K562 (cell line): Measurements from ENCODE around the gene C1QTNF5. TPM values are rescaled to one million over a fixed set of nuclear protein-coding genes. Genes with fewer than 3 reads are reported as not detected.

Experiments used
- ASH1L ChIP-seq: fragments of 450-650 bp; IDR thresholded peaks from 2 replicates; pipeline ENCODE4 v1.6.1; 2018; ENCODE audit warnings: borderline replicate concordance, mild to moderate bottlenecking, low read depth; ENCODE audit not compliant: partially characterized antibody
- BHLHE40 ChIP-seq: IDR thresholded peaks from 2 replicates; pipeline ENCODE4 v1.6.1; 2011; ENCODE audit warnings: low read length, improper control_type of control experiment
- CBFA2T3 ChIP-seq: fragments of 450-650 bp; IDR thresholded peaks from 2 replicates; pipeline ENCODE4 v1.6.1; 2017
- CBX3 ChIP-seq, 2 experiments: IDR thresholded peaks; 1 replicate in 1 of 2; 2 replicates in 1 of 2; pipeline ENCODE4 v1.6.1; 2012; ENCODE audit warnings: inconsistent platforms in 2 of 2, low read length in 2 of 2, borderline replicate concordance in 1 of 2, control low read depth in 1 of 2
- CCAR2 ChIP-seq: fragments of 200-400 bp; formaldehyde crosslinking; IDR thresholded peaks from 2 replicates; pipeline ENCODE4 v1.6.1; 2017; ENCODE audit warnings: mild to moderate bottlenecking, low read depth, low read length
- CEBPG ChIP-seq, 3 experiments: fragments of 200-800 bp in 1 of 3; sonication (Bioruptor generic) in 1 of 3; sonication (generic) in 1 of 3; formaldehyde crosslinking in 1 of 3; IDR thresholded peaks in 2 of 3; conservative IDR thresholded peaks in 1 of 3; 2 replicates each; pipeline versions ENCODE4 v1.6.1 to v1.8.0; 2016 to 2022; ENCODE audit warnings: missing compliant biosample characterization in 2 of 3, missing genetic modification characterization in 2 of 3, mild to moderate bottlenecking in 1 of 3, missing genetic modification reagents in 1 of 3
- HOMEZ ChIP-seq: fragments of 250-450 bp; sonication (Bioruptor Pico); IDR thresholded peaks from 2 replicates; pipeline ENCODE4 v1.4.0; 2020; ENCODE audit warnings: mild to moderate bottlenecking, moderate library complexity
- ILK ChIP-seq: fragments of 450-650 bp; IDR thresholded peaks from 2 replicates; pipeline ENCODE4 v1.6.1; 2016; ENCODE audit warnings: missing genetic modification characterization, low read depth, mild to moderate bottlenecking, missing compliant biosample characterization, moderate library complexity, borderline replicate concordance
- LEF1 ChIP-seq: fragments of 450-650 bp; IDR thresholded peaks from 2 replicates; pipeline ENCODE4 v1.6.1; 2016; ENCODE audit warnings: mild to moderate bottlenecking
- MYNN ChIP-seq, 2 experiments: sonication (generic); formaldehyde crosslinking in 1 of 2; IDR thresholded peaks; 2 replicates each; pipeline versions ENCODE4 v1.5.0 to v1.6.1; 2016 to 2020; ENCODE audit warnings: antibody characterized with exemption in 1 of 2, missing genetic modification reagents in 1 of 2
- NCOA1 ChIP-seq: fragments of 450-650 bp; IDR thresholded peaks from 2 replicates; pipeline ENCODE4 v1.6.1; 2016; ENCODE audit warnings: low read depth
- NFIC ChIP-seq: fragments of 450-650 bp; IDR thresholded peaks from 2 replicates; pipeline ENCODE4 v1.6.1; 2017; ENCODE audit warnings: mild to moderate bottlenecking, inconsistent platforms
- SLC30A9 ChIP-seq: fragments of 250-450 bp; sonication (Bioruptor Pico); IDR thresholded peaks from 2 replicates; pipeline ENCODE4 v1.8.0; 2022; ENCODE audit warnings: mild to moderate bottlenecking, moderate library complexity
- polyA plus RNA-seq, 8 experiments: library from polyadenylated mRNA; depleted of rRNA in 4 of 8; stranded (reverse) in 5 of 8; unstranded in 3 of 8; fragments of >200 nt; fragmentation: Nextera tagmentation in 2 of 8; fragmentation: Illumina TruSeq in 1 of 8; extraction: Ambion mirVana in 2 of 8; extraction: Trizol in 1 of 8; gene quantifications; 2 replicates each; pipeline versions ENCODE4 v1.2.1 to v1.2.3, GENCODE V29; 2011 to 2014; ENCODE audit warnings: inconsistent platforms in 1 of 8, missing spikeins in 1 of 8
- total RNA-seq, 7 experiments: library from RNA; depleted of rRNA in 6 of 7; stranded (reverse); fragments of >200 nt in 6 of 7; fragmentation: Illumina TruSeq in 2 of 7; extraction: Trizol in 2 of 7; gene quantifications; 2 replicates each; pipeline versions ENCODE4 v1.2.1 to v1.2.3, GENCODE V29; 2011 to 2021; ENCODE audit warnings: low replicate concordance in 1 of 7
- TF ChIP-seq, protein P1 (sequence below): fragments of 450-650 bp; formaldehyde crosslinking; IDR thresholded peaks from 2 replicates; pipeline ENCODE4 v1.4.0; 2020; ENCODE audit warnings: mild to moderate bottlenecking
- TF ChIP-seq, protein P2 (sequence below): fragments of 450-650 bp; IDR thresholded peaks from one replicate; pipeline ENCODE4 v1.6.1; 2018; ENCODE audit warnings: mild to moderate bottlenecking, moderate library complexity; ENCODE audit not compliant: partially characterized antibody
- TF ChIP-seq, protein P3 (sequence below): fragments of 450-650 bp; IDR thresholded peaks from 2 replicates; pipeline ENCODE4 v1.6.1; 2016; ENCODE audit warnings: antibody characterized with exemption
- TF ChIP-seq, protein P4 (sequence below), 2 experiments: fragments of 450-650 bp in 1 of 2; IDR thresholded peaks; 2 replicates each; pipeline ENCODE4 v1.6.1; 2011 to 2017; ENCODE audit warnings: low read depth in 2 of 2, antibody characterized with exemption in 1 of 2, borderline replicate concordance in 1 of 2, low read length in 1 of 2, mild to moderate bottlenecking in 1 of 2, mixed read lengths in 1 of 2; ENCODE audit not compliant: control insufficient read depth in 1 of 2

C1QTNF5 gene
- total and polyA plus RNA-seq, 9 of the 15 experiments (the other 6 are each of a cell fraction or from before 2014, with no cell fraction given) = 0.07 to 0.76 (median 0.24) TPM; not detected in 1

GRCh38 chr11:119361056-119361787, 20.5 kb upstream of the C1QTNF5 start (continued):
- TF ChIP-seq, protein P1, sequence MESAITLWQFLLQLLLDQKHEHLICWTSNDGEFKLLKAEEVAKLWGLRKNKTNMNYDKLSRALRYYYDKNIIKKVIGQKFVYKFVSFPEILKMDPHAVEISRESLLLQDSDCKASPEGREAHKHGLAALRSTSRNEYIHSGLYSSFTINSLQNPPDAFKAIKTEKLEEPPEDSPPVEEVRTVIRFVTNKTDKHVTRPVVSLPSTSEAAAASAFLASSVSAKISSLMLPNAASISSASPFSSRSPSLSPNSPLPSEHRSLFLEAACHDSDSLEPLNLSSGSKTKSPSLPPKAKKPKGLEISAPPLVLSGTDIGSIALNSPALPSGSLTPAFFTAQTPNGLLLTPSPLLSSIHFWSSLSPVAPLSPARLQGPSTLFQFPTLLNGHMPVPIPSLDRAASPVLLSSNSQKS (CRISPR knock-in tag) = no peak
- TF ChIP-seq NFIC (0 out of 2 replicates have a peak, but pooled peaks have one; percentile 24), HOMEZ (CRISPR knock-in tag) (no peak), CBFA2T3 (peak; percentile 65), CEBPG (CRISPR knock-in tag; IDR thresholded peaks at IDR 0.05) (peak; percentile 72), CEBPG (tag; conservative IDR thresholded peaks at IDR 0.05 in 1 of 2, IDR thresholded peaks at IDR 0.05 in 1 of 2) (peak; percentile 22 to 76; a peak in 2 of 4 replicates), BHLHE40 (peak; percentile 47; the same call in 1 of the 2 replicates), NCOA1 (peak; percentile 20; the same call in 1 of the 2 replicates), CBX3 (IDR thresholded peaks at IDR 0.05; ENCODE audit: borderline replicate concordance in 1 of 2, low read length in 2 of 2) (no peak), MYNN (IDR thresholded peaks at IDR 0.05) (peak; percentile 55; the same call in 1 of the 2 replicates), MYNN (CRISPR knock-in tag; IDR thresholded peaks at IDR 0.05) (no peak), ASH1L (no peak), ILK (tag) (no peak), LEF1 (peak; percentile 74), SLC30A9 (CRISPR knock-in tag) (no peak), CCAR2 (no peak)
- TF ChIP-seq, protein P2, sequence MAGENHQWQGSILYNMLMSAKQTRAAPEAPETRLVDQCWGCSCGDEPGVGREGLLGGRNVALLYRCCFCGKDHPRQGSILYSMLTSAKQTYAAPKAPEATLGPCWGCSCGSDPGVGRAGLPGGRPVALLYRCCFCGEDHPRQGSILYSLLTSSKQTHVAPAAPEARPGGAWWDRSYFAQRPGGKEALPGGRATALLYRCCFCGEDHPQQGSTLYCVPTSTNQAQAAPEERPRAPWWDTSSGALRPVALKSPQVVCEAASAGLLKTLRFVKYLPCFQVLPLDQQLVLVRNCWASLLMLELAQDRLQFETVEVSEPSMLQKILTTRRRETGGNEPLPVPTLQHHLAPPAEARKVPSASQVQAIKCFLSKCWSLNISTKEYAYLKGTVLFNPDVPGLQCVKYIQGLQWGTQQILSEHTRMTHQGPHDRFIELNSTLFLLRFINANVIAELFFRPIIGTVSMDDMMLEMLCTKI = no peak
- TF ChIP-seq, protein P3, sequence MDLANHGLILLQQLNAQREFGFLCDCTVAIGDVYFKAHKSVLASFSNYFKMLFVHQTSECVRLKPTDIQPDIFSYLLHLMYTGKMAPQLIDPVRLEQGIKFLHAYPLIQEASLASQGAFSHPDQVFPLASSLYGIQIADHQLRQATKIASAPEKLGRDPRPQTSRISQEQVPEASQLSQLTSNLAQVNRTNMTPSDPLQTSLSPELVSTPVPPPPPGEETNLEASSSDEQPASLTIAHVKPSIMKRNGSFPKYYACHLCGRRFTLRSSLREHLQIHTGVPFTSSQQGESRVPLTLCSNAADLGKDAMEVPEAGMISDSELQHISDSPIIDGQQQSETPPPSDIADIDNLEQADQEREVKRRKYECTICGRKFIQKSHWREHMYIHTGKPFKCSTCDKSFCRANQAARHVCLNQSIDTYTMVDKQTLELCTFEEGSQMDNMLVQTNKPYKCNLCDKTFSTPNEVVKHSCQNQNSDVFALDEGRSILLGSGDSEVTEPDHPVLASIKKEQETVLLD = peak; percentile 63; the same call in 1 of the 2 replicates
- TF ChIP-seq, protein P4, sequence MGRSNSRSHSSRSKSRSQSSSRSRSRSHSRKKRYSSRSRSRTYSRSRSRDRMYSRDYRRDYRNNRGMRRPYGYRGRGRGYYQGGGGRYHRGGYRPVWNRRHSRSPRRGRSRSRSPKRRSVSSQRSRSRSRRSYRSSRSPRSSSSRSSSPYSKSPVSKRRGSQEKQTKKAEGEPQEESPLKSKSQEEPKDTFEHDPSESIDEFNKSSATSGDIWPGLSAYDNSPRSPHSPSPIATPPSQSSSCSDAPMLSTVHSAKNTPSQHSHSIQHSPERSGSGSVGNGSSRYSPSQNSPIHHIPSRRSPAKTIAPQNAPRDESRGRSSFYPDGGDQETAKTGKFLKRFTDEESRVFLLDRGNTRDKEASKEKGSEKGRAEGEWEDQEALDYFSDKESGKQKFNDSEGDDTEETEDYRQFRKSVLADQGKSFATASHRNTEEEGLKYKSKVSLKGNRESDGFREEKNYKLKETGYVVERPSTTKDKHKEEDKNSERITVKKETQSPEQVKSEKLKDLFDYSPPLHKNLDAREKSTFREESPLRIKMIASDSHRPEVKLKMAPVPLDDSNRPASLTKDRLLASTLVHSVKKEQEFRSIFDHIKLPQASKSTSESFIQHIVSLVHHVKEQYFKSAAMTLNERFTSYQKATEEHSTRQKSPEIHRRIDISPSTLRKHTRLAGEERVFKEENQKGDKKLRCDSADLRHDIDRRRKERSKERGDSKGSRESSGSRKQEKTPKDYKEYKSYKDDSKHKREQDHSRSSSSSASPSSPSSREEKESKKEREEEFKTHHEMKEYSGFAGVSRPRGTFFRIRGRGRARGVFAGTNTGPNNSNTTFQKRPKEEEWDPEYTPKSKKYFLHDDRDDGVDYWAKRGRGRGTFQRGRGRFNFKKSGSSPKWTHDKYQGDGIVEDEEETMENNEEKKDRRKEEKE (IDR thresholded peaks at IDR 0.05; ENCODE audit: borderline replicate concordance in 1 of 2, control insufficient read depth in 1 of 2, low read depth in 2 of 2, low read length in 1 of 2) = no peak
